K562 (cell line): ENCODE measurements around the gene PIK3R5. TPM values are rescaled to one million over a fixed set of nuclear protein-coding genes. Genes with fewer than 3 reads are reported as not detected.

Experiments
- ATAC-seq: fragments of 200-7000 bp; cut with Tn5 transposase; 3 replicates; pipeline ENCODE4 v1.9.1; 2020; ENCODE audit warnings: moderate library complexity
- BruUV-seq: library from RNA; stranded (reverse); fragments of 400-500 nt; replicated peaks from 2 replicates; lab custom pipeline; 2021; lab: Mats Ljungman, UMichigan
- CTCF ChIA-PET: fragments of 300-600 bp; formaldehyde crosslinking; extraction: SDS; loops from one replicate; lab custom pipeline; 2021; ENCODE audit warnings: low intra/inter-chr PET ratio; lab: Yijun Ruan, JAX
- POLR2A ChIA-PET: fragments of 300-600, 350-650 bp; sonication (Branson Sonifier 250); formaldehyde crosslinking; extraction: SDS; loops from one replicate; lab custom pipeline; 2021; ENCODE audit warnings: antibody characterized with exemption, inconsistent platforms; lab: Yijun Ruan, JAX
- DNase-seq, 4 experiments: peaks; one replicate each; pipeline versions ENCODE4 v3.0.0 to v3.0.0-alpha.2; 2011 to 2018; ENCODE audit warnings: low spot score in 3 of 4, mixed read lengths in 3 of 4; ENCODE audit errors: extremely low read depth in 1 of 4
- FAIRE-seq: peaks from 2 replicates; lab custom pipeline; 2011; peaks lifted over from hg19 to GRCh38; lab: Jason Lieb, UNC
- H2AFZ ChIP-seq: 2 replicates; pipeline ENCODE4 v1.6.0; 2011; ENCODE audit warnings: low read depth, low read length, control low read depth, inconsistent platforms
- H3K27ac ChIP-seq: fragments of 200-600 bp; 3 replicates; pipeline ENCODE4 v1.8.0; 2011; ENCODE audit warnings: low read depth, mild to moderate bottlenecking, control low read depth, inconsistent platforms, low read length, moderate library complexity, mixed read lengths; ENCODE audit errors: extremely low read depth
- H3K27me3 ChIP-seq, 2 experiments: fragments of 300-600 bp in 1 of 2; 2 replicates in 1 of 2; 3 replicates in 1 of 2; pipeline versions ENCODE4 v1.6.0 to v1.8.0; 2011; ENCODE audit warnings: inconsistent platforms in 2 of 2, low read length in 2 of 2, mild to moderate bottlenecking in 1 of 2, mixed read lengths in 1 of 2, moderate library complexity in 1 of 2; ENCODE audit not compliant: control insufficient read depth in 2 of 2, insufficient read depth in 2 of 2
- H3K36me3 ChIP-seq: fragments of 300-600 bp; 3 replicates; pipeline ENCODE4 v1.8.0; 2011; ENCODE audit warnings: mild to moderate bottlenecking, low read length, inconsistent platforms; ENCODE audit not compliant: control insufficient read depth, insufficient read depth
- H3K4me1 ChIP-seq, 2 experiments: fragments of 200-600 bp in 1 of 2; replicated peaks in 1 of 2; 2 replicates in 1 of 2; 3 replicates in 1 of 2; pipeline versions ENCODE4 v1.5.1 to v1.8.0; 2011; ENCODE audit warnings: inconsistent platforms in 2 of 2, low read length in 2 of 2, mild to moderate bottlenecking in 1 of 2, mixed read lengths in 1 of 2, moderate library complexity in 1 of 2; ENCODE audit not compliant: control insufficient read depth in 2 of 2, insufficient read depth in 2 of 2
- H3K4me2 ChIP-seq: 2 replicates; pipeline ENCODE4 v1.6.1; 2011; ENCODE audit warnings: low read length, control low read depth, inconsistent platforms, mixed read lengths; ENCODE audit not compliant: insufficient read depth
- H3K4me3 ChIP-seq: fragments of 200-600 bp; sonication (generic), shearing (Covaris generic); 2 replicates; pipeline ENCODE4 v1.5.1; 2016; ENCODE audit warnings: control low read depth, inconsistent platforms
- H3K79me2 ChIP-seq: fragments of 200-600 bp; 3 replicates; pipeline ENCODE4 v1.8.0; 2011; ENCODE audit warnings: low read length, inconsistent platforms; ENCODE audit not compliant: control insufficient read depth, insufficient read depth
- H3K9ac ChIP-seq, 2 experiments: 2 replicates each; pipeline versions ENCODE4 v1.6.0 to v1.6.1; 2011; ENCODE audit warnings: low read depth in 2 of 2, low read length in 2 of 2, control low read depth in 1 of 2, inconsistent platforms in 1 of 2, mild to moderate bottlenecking in 1 of 2, mixed read lengths in 1 of 2; ENCODE audit not compliant: insufficient read depth in 1 of 2
- H3K9me1 ChIP-seq: one replicate; pipeline ENCODE4 v1.6.0; 2011; ENCODE audit warnings: inconsistent platforms, mild to moderate bottlenecking, low read length, moderate library complexity; ENCODE audit not compliant: control insufficient read depth, insufficient read depth
- H3K9me3 ChIP-seq: replicated peaks from 2 replicates; pipeline ENCODE4 v1.5.1; 2011; ENCODE audit warnings: low read depth, low read length, inconsistent platforms; ENCODE audit not compliant: control insufficient read depth, insufficient read depth
- H4K20me1 ChIP-seq: replicated peaks from 2 replicates; pipeline ENCODE4 v1.6.1; 2011; ENCODE audit warnings: low read length, inconsistent platforms, mixed read lengths; ENCODE audit not compliant: control insufficient read depth, insufficient read depth
- CC2D1A ChIP-seq: fragments of 450-650 bp; IDR thresholded peaks from 2 replicates; pipeline ENCODE4 v1.6.1; 2017; ENCODE audit warnings: mild to moderate bottlenecking
- ELK1 ChIP-seq: sonication (generic); formaldehyde crosslinking; IDR thresholded peaks from 2 replicates; pipeline ENCODE4 v1.8.1; 2022; ENCODE audit warnings: missing genetic modification reagents
- EP400 ChIP-seq: fragments of 450-650 bp; IDR thresholded peaks from 2 replicates; pipeline ENCODE4 v1.6.1; 2017; ENCODE audit warnings: antibody characterized with exemption, mild to moderate bottlenecking, moderate library complexity
- EWSR1 ChIP-seq: fragments of 450-650 bp; IDR thresholded peaks from 2 replicates; pipeline ENCODE4 v1.6.1; 2018; ENCODE audit warnings: borderline replicate concordance, mild to moderate bottlenecking, low read depth, moderate library complexity; ENCODE audit not compliant: partially characterized antibody
- MBD2 ChIP-seq: sonication (generic); IDR thresholded peaks from 2 replicates; pipeline ENCODE4 v1.6.1; 2016; ENCODE audit warnings: low read depth, borderline replicate concordance
- MEF2A ChIP-seq: IDR thresholded peaks from 2 replicates; pipeline ENCODE4 v1.6.1; 2011; ENCODE audit warnings: low read depth, mild to moderate bottlenecking, low read length, moderate library complexity; ENCODE audit not compliant: control insufficient read depth
- MYBL2 ChIP-seq, 2 experiments: fragments of 450-650 bp in 1 of 2; sonication (generic) in 1 of 2; formaldehyde crosslinking in 1 of 2; IDR thresholded peaks; 2 replicates each; pipeline versions ENCODE4 v1.6.1 to v1.8.1; 2017 to 2022; ENCODE audit warnings: borderline replicate concordance in 1 of 2, inconsistent platforms in 1 of 2, low read depth in 1 of 2, mild to moderate bottlenecking in 1 of 2, missing genetic modification reagents in 1 of 2, moderate library complexity in 1 of 2
- TFAM ChIP-seq: fragments of 250-450 bp; sonication (Bioruptor Pico); conservative IDR thresholded peaks from 2 replicates; pipeline ENCODE4 v1.5.0; 2021; ENCODE audit warnings: mild to moderate bottlenecking, moderate library complexity
- ZFPM2 ChIP-seq: fragments of 250-450 bp; sonication (Bioruptor Pico); IDR thresholded peaks from 2 replicates; pipeline ENCODE4 v1.5.1; 2022; ENCODE audit warnings: mild to moderate bottlenecking
- ZNF551 ChIP-seq: fragments of 250-450 bp; sonication (Bioruptor Pico); IDR thresholded peaks from 2 replicates; pipeline ENCODE4 v1.5.0; 2021; ENCODE audit warnings: mild to moderate bottlenecking, moderate library complexity
- ZNF717 ChIP-seq: fragments of 250-450 bp; sonication (Bioruptor Pico); IDR thresholded peaks from 2 replicates; pipeline ENCODE4 v1.5.0; 2021
- WGBS: fragments of 100-300 bp; shearing (Covaris generic); methylation state at CpG from one replicate; pipeline ENCODE4 v1.1.6; 2016; ENCODE audit warnings: low coverage, mixed read lengths; ENCODE audit not compliant: insufficient coverage; ENCODE audit errors: missing lambda C conversion rate; 5-methylcytosine and 5-hydroxymethylcytosine counted together
- in situ Hi-C: fragments of 300-500 bp; cut with MboI; formaldehyde crosslinking; loops from 4 replicates; pipeline ENCODE4 v1.15.0; 2018; ENCODE audit warnings: inconsistent platforms, mixed read lengths
- intact Hi-C: fragments of 100-400 bp; cut with micrococcal nuclease; formaldehyde crosslinking; loops from 2 replicates; pipeline ENCODE4 v1.14.2; 2022
- polyA plus RNA-seq, 8 experiments: library from polyadenylated mRNA; depleted of rRNA in 4 of 8; stranded (reverse) in 5 of 8; unstranded in 3 of 8; fragments of >200 nt; fragmentation: Nextera tagmentation in 2 of 8; fragmentation: Illumina TruSeq in 1 of 8; extraction: Ambion mirVana in 2 of 8; extraction: Trizol in 1 of 8; gene quantifications; 2 replicates each; pipeline versions ENCODE4 v1.2.1 to v1.2.3, GENCODE V29; 2011 to 2014; ENCODE audit warnings: inconsistent platforms in 1 of 8, missing spikeins in 1 of 8
- total RNA-seq, 7 experiments: library from RNA; depleted of rRNA in 6 of 7; stranded (reverse); fragments of >200 nt in 6 of 7; fragmentation: Illumina TruSeq in 2 of 7; extraction: Trizol in 2 of 7; gene quantifications; 2 replicates each; pipeline versions ENCODE4 v1.2.1 to v1.2.3, GENCODE V29; 2011 to 2021; ENCODE audit warnings: low replicate concordance in 1 of 7
- TF ChIP-seq, protein P1 (sequence below), 3 experiments: fragments of 200-800 bp in 1 of 3; sonication (Bioruptor generic) in 1 of 3; sonication (generic) in 1 of 3; formaldehyde crosslinking in 1 of 3; IDR thresholded peaks; 2 replicates each; pipeline versions ENCODE4 v1.6.1 to v1.8.0; 2016 to 2022; ENCODE audit warnings: mild to moderate bottlenecking in 2 of 3, missing compliant biosample characterization in 2 of 3, missing genetic modification characterization in 2 of 3, missing genetic modification reagents in 1 of 3

Gene PIK3R5
- total and polyA plus RNA-seq, 9 of the 15 experiments (the other 6 are each of a cell fraction or from before 2014, with no cell fraction given): 0.01 to 0.38 TPM; not detected in 7

- no peak for TF ChIP-seq MYBL2 (IDR thresholded peaks at IDR 0.05; ENCODE audit: low read depth)
- TF ChIP-seq MYBL2 (CRISPR knock-in tag; IDR thresholded peaks at IDR 0.05; ENCODE audit: borderline replicate concordance): no peak
- no peak for TF ChIP-seq MEF2A
- TF ChIP-seq ZNF717 (CRISPR knock-in tag): no peak
- TF ChIP-seq ZFPM2: no peak
- TF ChIP-seq, protein P1, sequence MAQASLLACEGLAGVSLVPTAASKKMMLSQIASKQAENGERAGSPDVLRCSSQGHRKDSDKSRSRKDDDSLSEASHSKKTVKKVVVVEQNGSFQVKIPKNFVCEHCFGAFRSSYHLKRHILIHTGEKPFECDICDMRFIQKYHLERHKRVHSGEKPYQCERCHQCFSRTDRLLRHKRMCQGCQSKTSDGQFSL (CRISPR knock-in tag; IDR thresholded peaks at IDR 0.05): no peak
- TF ChIP-seq, protein P1 (tag; IDR thresholded peaks at IDR 0.05): no peak
- no peak for TF ChIP-seq ELK1 (CRISPR knock-in tag)
- TF ChIP-seq, all 486 proteins: peak for 0
Measured at GRCh38 chr17:9011001-9011400, 45.5 kb upstream of the PIK3R5 start (continued).

- in situ Hi-C loops: no loop called here
- FAIRE-seq: no peak
- Histone ChIP-seq H4K20me1 (no peaks in the 10 kb centered on the region), H3K4me2 (no peak overlapping the region), H3K36me3 (no peaks in the 10 kb centered on the region), H3K9ac (no peak overlapping the region), H3K4me1 (no peaks in the 10 kb centered on the region), H2AFZ (no peak overlapping the region), H3K27ac (no peak overlapping the region), H3K4me3 (no peak overlapping the region), H3K9me3 (no peaks in the 10 kb centered on the region), H3K27me3 (peaks cover 0 to 10% of the 10 kb centered on the region in 2 experiments; a peak in 2 of 5 replicates), H3K79me2 (no peaks in the 10 kb centered on the region), H3K9me1 (no peaks in the 10 kb centered on the region)
- no TSS peak for BruUV-seq
- TF ChIP-seq TFAM (CRISPR knock-in tag) (no peak), EP400 (no peak), ZNF551 (CRISPR knock-in tag) (no peak), EWSR1 (no peak), MBD2 (no peak), CC2D1A (no peak)
- POLR2A ChIA-PET: no interaction called here
- 2% methylated on average over 5 of the region's 6 CpGs for WGBS
- CTCF ChIA-PET: no interaction called here
- no peak for ATAC-seq
- DNase-seq: no peak
- intact Hi-C loops: no loop called here
Measured at GRCh38 chr17:9009737-9010136, 44.2 kb upstream of the PIK3R5 start.
